ENCODE measurements around the gene CYP4Z1. TPM values are rescaled to one million over a fixed set of nuclear protein-coding genes. Genes with fewer than 3 reads are reported as not detected.
A peak's percentile ranks its signal among the peaks of the same experiment; 100 is the strongest.

Gene CYP4Z1, protein sequence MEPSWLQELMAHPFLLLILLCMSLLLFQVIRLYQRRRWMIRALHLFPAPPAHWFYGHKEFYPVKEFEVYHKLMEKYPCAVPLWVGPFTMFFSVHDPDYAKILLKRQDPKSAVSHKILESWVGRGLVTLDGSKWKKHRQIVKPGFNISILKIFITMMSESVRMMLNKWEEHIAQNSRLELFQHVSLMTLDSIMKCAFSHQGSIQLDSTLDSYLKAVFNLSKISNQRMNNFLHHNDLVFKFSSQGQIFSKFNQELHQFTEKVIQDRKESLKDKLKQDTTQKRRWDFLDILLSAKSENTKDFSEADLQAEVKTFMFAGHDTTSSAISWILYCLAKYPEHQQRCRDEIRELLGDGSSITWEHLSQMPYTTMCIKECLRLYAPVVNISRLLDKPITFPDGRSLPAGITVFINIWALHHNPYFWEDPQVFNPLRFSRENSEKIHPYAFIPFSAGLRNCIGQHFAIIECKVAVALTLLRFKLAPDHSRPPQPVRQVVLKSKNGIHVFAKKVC
- total RNA-seq (under 1 TPM in 8 of 9 donors, not detected in 1; 0.16 to 0.84 (median 0.27) TPM), polyA plus RNA-seq (under 1 TPM; 0.07 to 0.48 (median 0.47) TPM)
- long read RNA-seq, donor 1: 0 reads
- long read RNA-seq, donor 2: 0 reads
- long read RNA-seq, donor 3: 0 reads
- long read RNA-seq, donor 4: 0 reads
- long read RNA-seq, donor 5: 0 reads
- long read RNA-seq, donor 6: 0 reads
- long read RNA-seq, donor 7: 0 reads
- long read RNA-seq, donor 8: 0 reads
- long read RNA-seq, donor 9: 0 reads
- long read RNA-seq, donor 10: 0 reads

DNA sequence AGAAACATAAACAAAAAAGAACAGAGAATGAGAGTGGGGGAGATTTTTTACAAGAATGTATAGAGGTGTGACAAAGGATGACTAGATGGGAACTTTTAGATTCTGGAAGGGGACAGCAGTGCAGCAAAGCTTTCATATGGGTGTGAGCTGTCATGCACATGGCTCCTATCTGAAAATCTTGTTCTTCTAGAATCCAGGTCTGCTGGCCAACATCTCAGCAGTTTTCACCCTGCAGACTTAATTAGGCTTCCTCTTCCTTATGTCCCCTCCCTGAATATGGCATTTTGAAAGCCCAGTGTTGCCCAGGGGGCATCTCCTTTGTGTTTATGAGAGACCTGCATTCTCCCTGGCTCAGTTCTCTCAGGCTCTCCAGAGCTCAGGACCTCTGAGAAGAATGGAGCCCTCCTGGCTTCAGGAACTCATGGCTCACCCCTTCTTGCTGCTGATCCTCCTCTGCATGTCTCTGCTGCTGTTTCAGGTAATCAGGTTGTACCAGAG lies at the start of gene CYP4Z1:
TSS of gene CYP4Z1 (plus strand) at position 135 of the 498 bp plus-strand sequence. CDS start at position 395, 260 bp downstream.
- Histone ChIP-seq H3K4me1 (replicated peaks in 1 of 2) (no peaks in the 10 kb centered on the region), H3K27me3 (no peaks in the 10 kb centered on the region), H3K27ac (no peak within 1 kb of the TSS), H3K36me3 (replicated peaks in 1 of 2) (no peaks in the 10 kb centered on the region), H3K4me3 (no peak within 1 kb of the TSS), H3K9me3 (replicated peaks in 1 of 3) (no peaks in the 10 kb centered on the region)
- intact Hi-C loops (cut with DNase I): no loop called here
- TF ChIP-seq, protein P1, sequence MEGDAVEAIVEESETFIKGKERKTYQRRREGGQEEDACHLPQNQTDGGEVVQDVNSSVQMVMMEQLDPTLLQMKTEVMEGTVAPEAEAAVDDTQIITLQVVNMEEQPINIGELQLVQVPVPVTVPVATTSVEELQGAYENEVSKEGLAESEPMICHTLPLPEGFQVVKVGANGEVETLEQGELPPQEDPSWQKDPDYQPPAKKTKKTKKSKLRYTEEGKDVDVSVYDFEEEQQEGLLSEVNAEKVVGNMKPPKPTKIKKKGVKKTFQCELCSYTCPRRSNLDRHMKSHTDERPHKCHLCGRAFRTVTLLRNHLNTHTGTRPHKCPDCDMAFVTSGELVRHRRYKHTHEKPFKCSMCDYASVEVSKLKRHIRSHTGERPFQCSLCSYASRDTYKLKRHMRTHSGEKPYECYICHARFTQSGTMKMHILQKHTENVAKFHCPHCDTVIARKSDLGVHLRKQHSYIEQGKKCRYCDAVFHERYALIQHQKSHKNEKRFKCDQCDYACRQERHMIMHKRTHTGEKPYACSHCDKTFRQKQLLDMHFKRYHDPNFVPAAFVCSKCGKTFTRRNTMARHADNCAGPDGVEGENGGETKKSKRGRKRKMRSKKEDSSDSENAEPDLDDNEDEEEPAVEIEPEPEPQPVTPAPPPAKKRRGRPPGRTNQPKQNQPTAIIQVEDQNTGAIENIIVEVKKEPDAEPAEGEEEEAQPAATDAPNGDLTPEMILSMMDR (IDR thresholded peaks at IDR 0.05): no peak
- TF ChIP-seq POLR2A (IDR thresholded peaks at IDR 0.05): no peak
- DNase-seq: no peak

DNA sequence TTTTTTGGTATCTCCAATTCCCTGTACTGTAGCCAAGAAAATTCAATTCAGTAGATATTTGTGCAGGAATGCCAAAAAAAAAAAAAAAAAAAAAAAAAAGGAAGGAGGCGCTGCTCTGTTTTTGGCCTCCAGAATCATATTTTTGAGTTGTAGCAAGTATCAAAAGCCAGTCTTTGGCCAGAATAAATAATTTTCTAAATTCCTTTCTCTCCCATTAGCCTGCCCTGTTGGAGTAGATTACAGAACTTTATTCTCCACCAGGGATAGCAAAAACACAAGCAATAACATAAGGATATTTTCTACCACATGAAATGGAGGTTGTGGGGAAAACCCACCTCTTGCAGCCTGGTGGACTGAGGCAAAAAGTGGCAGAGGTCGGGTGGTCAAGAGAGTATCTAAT lies 46.0 kb upstream of the CYP4Z1 start:
- TF ChIP-seq, protein P1 (IDR thresholded peaks at IDR 0.05): no peak
- TF ChIP-seq POLR2A (IDR thresholded peaks at IDR 0.05): no peak
- intact Hi-C loops (cut with DNase I): no loop called here
- Histone ChIP-seq H3K36me3 (replicated peaks in 1 of 2) (no peaks in the 10 kb centered on the region), H3K27ac (no peak overlapping the region), H3K4me3 (no peak overlapping the region), H3K4me1 (replicated peaks in 1 of 2) (peaks cover 0 to 7% of the 10 kb centered on the region in 2 donors), H3K27me3 (peaks cover 7% of the 10 kb centered on the region), H3K9me3 (replicated peaks in 1 of 3) (no peaks in the 10 kb centered on the region)
- no peak for DNase-seq
- WGBS, 4 donors: 54 to 61% (median 60%) methylated on average over 2 of the region's 2 CpGs

DNA sequence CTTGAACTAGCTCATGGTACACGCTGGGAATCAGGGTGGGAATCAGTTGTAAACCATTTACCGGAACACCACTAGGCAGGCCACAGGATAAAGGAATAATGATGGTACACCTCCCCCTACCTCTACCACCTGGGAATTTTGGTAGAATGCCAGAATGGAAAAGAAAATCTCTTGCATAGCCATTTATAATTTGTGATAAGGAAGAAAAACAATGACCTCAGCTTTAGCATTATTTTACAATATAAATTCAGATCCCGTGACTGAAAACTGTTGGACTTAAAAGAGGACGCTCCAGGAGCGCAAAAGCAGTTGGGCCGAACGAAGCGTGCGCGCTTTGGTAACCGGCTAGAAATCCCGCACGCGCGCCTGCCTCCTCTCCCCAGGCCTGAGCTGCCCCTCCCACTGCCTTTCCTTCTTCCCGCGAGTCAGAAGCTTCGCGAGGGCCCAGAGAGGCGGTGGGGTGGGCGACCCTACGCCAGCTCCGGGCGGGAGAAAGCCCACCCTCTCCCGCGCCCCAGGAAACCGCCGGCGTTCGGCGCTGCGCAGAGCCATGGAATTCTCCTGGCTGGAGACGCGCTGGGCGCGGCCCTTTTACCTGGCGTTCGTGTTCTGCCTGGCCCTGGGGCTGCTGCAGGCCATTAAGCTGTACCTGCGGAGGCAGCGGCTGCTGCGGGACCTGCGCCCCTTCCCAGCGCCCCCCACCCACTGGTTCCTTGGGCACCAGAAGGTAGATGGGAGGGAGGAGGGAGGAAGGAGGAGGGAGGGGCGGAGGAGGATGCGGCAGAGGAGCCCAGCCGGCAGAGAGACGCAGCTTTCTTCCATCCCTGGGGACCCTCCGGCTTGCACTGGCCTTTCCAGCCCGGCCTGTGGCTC lies 43.5 kb upstream of the CYP4Z1 start, which contains the start of gene CYP4X1:
TSS of gene CYP4X1 (plus strand) at position 402 of the 873 bp plus-strand sequence. CDS start at position 551, 149 bp downstream.
- no peaks in the 10 kb centered on the region for H3K36me3 ChIP-seq (replicated peaks in 1 of 2)
- peak within 1 kb of the TSS in 1 of 4 donors; percentile 28 for H3K4me3 ChIP-seq
- peaks cover 7% of the 10 kb centered on the region for H3K27me3 ChIP-seq
- H3K4me1 ChIP-seq (replicated peaks in 1 of 2): peaks cover 0 to 7% of the 10 kb centered on the region in 2 donors
- no peak for TF ChIP-seq POLR2A (IDR thresholded peaks at IDR 0.05)
- TF ChIP-seq, protein P1 (IDR thresholded peaks at IDR 0.05): no peak
- H3K27ac ChIP-seq: peak within 1 kb of the TSS in 2 of 5 donors; percentile 63 to 77
- WGBS, 4 donors: 3 to 8% (median 6%) methylated on average over 15 to 49 of the region's 49 CpGs
- intact Hi-C loops (cut with DNase I): no loop called here
- DNase-seq: peak in 5 of 7 donors; percentile 6 to 29 (median 23)
- no peaks in the 10 kb centered on the region for H3K9me3 ChIP-seq (replicated peaks in 1 of 3)

All from adrenal gland (tissue), 19 donors.